GM23338 (cell line): ENCODE measurements around the gene DEPDC1. TPM values are rescaled to one million over a fixed set of nuclear protein-coding genes. Genes with fewer than 3 reads are reported as not detected.

Source experiments
- ATAC-seq: fragments of 200-7000 bp; cut with Tn5 transposase; 3 replicates; pipeline ENCODE4 v1.9.1; 2020
- DNase-seq: peaks from one replicate; pipeline ENCODE4 v3.0.0-alpha.2; 2015; ENCODE audit warnings: low spot score
- H2AFZ ChIP-seq: fragments of 200-600 bp; sonication (generic); 2 replicates; pipeline ENCODE4 v1.8.0; 2016; ENCODE audit warnings: antibody characterized with exemption, mild to moderate bottlenecking, moderate library complexity
- H3F3A ChIP-seq: fragments of 200-600 bp; sonication (generic); replicated peaks from 2 replicates; pipeline ENCODE4 v1.8.0; 2017; ENCODE audit warnings: antibody characterized with exemption, mixed run types, low read depth
- H3K27ac ChIP-seq: fragments of 200-600 bp; sonication (generic); 2 replicates; pipeline ENCODE4 v1.6.1; 2016; ENCODE audit warnings: low read depth
- H3K27me3 ChIP-seq: fragments of 200-600 bp; sonication (generic); 2 replicates; pipeline ENCODE4 v1.8.0; 2016; ENCODE audit warnings: mild to moderate bottlenecking, mixed run types, moderate library complexity; ENCODE audit not compliant: insufficient read depth
- H3K36me3 ChIP-seq: fragments of 200-600 bp; sonication (generic); 2 replicates; pipeline ENCODE4 v1.8.0; 2016; ENCODE audit warnings: mild to moderate bottlenecking; ENCODE audit not compliant: insufficient read depth
- H3K4me1 ChIP-seq: fragments of 200-600 bp; sonication (generic); 2 replicates; pipeline ENCODE4 v1.8.0; 2016; ENCODE audit warnings: mild to moderate bottlenecking, moderate library complexity; ENCODE audit not compliant: insufficient read depth
- H3K4me2 ChIP-seq: fragments of 200-600 bp; sonication (generic); 2 replicates; pipeline ENCODE4 v1.7.1; 2017; ENCODE audit warnings: mixed run types
- H3K4me3 ChIP-seq: fragments of 200-600 bp; sonication (generic); 2 replicates; pipeline ENCODE4 v1.6.1; 2016; ENCODE audit warnings: mixed run types
- H3K79me2 ChIP-seq: fragments of 200-600 bp; sonication (generic); replicated peaks from 2 replicates; pipeline ENCODE4 v1.8.0; 2017; ENCODE audit warnings: mild to moderate bottlenecking; ENCODE audit not compliant: insufficient read depth
- H3K9me2 ChIP-seq: fragments of 200-600 bp; sonication (generic); 2 replicates; pipeline ENCODE4 v1.8.0; 2017; ENCODE audit not compliant: insufficient read depth
- H4K20me1 ChIP-seq: fragments of 200-600 bp; sonication (generic); replicated peaks from 2 replicates; pipeline ENCODE4 v1.8.0; 2017; ENCODE audit warnings: mild to moderate bottlenecking; ENCODE audit not compliant: insufficient read depth
- H3K27ac Mint-ChIP-seq: 2 replicates; pipeline ENCODE4 v1.8.0; 2020; ENCODE audit warnings: inconsistent platforms, mild to moderate bottlenecking, moderate library complexity, mixed read lengths
- H3K27me3 Mint-ChIP-seq: 3 replicates; pipeline ENCODE4 v1.8.0; 2022; ENCODE audit warnings: low read depth, mild to moderate bottlenecking, moderate library complexity, mixed read lengths, inconsistent platforms; ENCODE audit not compliant: insufficient read depth, poor library complexity
- H3K36me3 Mint-ChIP-seq: 3 replicates; pipeline ENCODE4 v1.8.0; 2021; ENCODE audit warnings: low read depth, mild to moderate bottlenecking, inconsistent platforms, moderate library complexity, mixed read lengths
- H3K4me1 Mint-ChIP-seq: 3 replicates; pipeline ENCODE4 v1.8.0; 2020; ENCODE audit warnings: mild to moderate bottlenecking, inconsistent platforms, mixed read lengths
- H3K4me3 Mint-ChIP-seq: 3 replicates; pipeline ENCODE4 v1.8.0; 2021; ENCODE audit warnings: moderate library complexity, mild to moderate bottlenecking, inconsistent platforms, mixed read lengths
- H3K9me3 Mint-ChIP-seq: 3 replicates; pipeline ENCODE4 v1.8.0; 2020; ENCODE audit warnings: moderate library complexity, mild to moderate bottlenecking, inconsistent platforms, mixed read lengths
- CREB1 ChIP-seq: fragments of 250-450 bp; sonication (Bioruptor Pico); IDR thresholded peaks from 2 replicates; pipeline ENCODE4 v1.5.0; 2020; ENCODE audit warnings: low read depth, mild to moderate bottlenecking, moderate library complexity
- CTCF ChIP-seq, 2 experiments: fragments of 200-600 bp in 1 of 2; sonication (generic) in 1 of 2; conservative IDR thresholded peaks; 2 replicates each; pipeline versions ENCODE4 v1.5.1 to v1.6.1; 2016 to 2017; ENCODE audit warnings: antibody characterized with exemption in 2 of 2, low read depth in 2 of 2, mild to moderate bottlenecking in 2 of 2, moderate library complexity in 1 of 2
- EZH2 ChIP-seq: fragments of 200-600 bp; sonication (generic); IDR thresholded peaks from one replicate; pipeline ENCODE4 v1.8.0; 2017; ENCODE audit warnings: antibody characterized with exemption, mild to moderate bottlenecking, low read depth; ENCODE audit not compliant: unreplicated experiment
- EZH2phosphoT487 ChIP-seq: fragments of 200-600 bp; sonication (generic); IDR thresholded peaks from one replicate; pipeline ENCODE4 v1.8.1; 2018; ENCODE audit warnings: antibody characterized with exemption; ENCODE audit not compliant: unreplicated experiment
- JUNB ChIP-seq: IDR thresholded peaks from one replicate; pipeline ENCODE4 v1.6.1; 2016; ENCODE audit warnings: antibody characterized with exemption; ENCODE audit not compliant: unreplicated experiment
- NANOG ChIP-seq: IDR thresholded peaks from 2 replicates; pipeline ENCODE4 v1.6.1; 2016; ENCODE audit warnings: antibody characterized with exemption, borderline replicate concordance
- STAT1 ChIP-seq: IDR thresholded peaks from one replicate; pipeline ENCODE4 v1.6.1; 2016; ENCODE audit warnings: antibody characterized with exemption; ENCODE audit not compliant: unreplicated experiment
- ZNF114 ChIP-seq: fragments of 250-450 bp; sonication (Bioruptor Pico); IDR thresholded peaks from 2 replicates; pipeline ENCODE4 v1.5.0; 2020; ENCODE audit warnings: mild to moderate bottlenecking, moderate library complexity
- ZNF331 ChIP-seq: fragments of 250-450 bp; sonication (Bioruptor Pico); IDR thresholded peaks from 2 replicates; pipeline ENCODE4 v1.5.0; 2020; ENCODE audit warnings: low read depth, mild to moderate bottlenecking, moderate library complexity
- polyA plus RNA-seq: library from polyadenylated mRNA; unstranded; fragments of >200 nt; fragmentation: Nextera tagmentation; extraction: Ambion mirVana; gene quantifications from 2 replicates; pipeline ENCODE4 v1.2.1, GENCODE V29; 2016
- total RNA-seq: library from RNA; depleted of rRNA; stranded (reverse); fragments of >200 nt; shearing (Covaris generic); gene quantifications from 2 replicates; pipeline ENCODE4 v1.2.3, GENCODE V29; 2014

The DEPDC1 gene
- total and polyA plus RNA-seq, 2 experiments from 2014 or later: 30.0 to 42.9 TPM

DNA sequence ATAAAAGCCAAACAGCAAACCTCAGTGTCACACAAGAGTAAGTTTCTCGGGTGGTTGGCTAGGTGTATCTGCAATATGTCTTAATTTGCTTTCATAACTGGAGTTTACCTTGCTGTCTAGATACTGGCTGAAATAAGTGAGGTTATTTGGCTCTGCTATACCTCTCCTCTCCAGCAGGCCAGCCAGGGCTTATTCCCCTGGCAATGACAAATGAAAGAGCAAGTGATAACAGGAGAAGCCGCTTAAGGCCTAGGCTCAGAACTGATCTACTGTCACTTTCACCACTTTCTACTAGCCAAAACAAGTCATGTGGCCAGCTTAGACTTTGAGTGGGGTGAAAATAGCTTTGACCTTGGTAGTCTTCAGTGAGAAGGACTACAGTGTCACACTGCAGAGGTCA is 42.3 kb downstream of the DEPDC1 start:
- ATAC-seq: peak; percentile 73
- peaks cover 3% of the 10 kb centered on the region for H3K27me3 Mint-ChIP-seq

DNA sequence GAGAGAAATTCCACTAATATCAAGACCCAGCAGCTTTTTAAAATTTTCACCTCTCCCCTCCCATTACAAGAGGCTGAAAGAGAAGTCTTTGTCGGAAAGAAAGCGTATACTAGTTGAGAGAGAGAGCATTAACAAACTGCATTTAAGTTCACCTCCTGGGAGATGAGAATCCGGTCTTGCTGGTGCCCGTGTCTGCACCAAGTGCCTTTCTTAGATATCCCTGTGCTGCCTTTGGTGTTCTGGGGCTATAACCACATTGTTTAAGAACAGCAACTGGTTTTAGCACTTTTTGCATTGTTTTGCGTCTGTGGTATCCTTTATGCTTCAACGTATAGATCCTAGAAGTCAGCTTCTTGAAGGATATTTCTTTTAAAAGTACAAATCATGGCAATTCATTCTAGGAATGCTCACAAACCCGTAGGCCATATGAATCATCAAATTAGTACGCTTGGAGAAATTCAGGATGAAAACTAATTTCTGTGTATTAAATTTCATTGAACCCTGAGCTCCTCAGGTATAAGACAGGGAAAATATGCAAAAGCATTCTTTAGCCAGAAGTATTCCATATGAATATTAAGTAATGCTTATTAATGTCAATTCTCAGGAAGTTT is 43.7 kb downstream of the DEPDC1 start:
- no peaks in the 10 kb centered on the region for H3K36me3 ChIP-seq
- H2AFZ ChIP-seq: peak overlapping the region; percentile 91
- H3K4me3 ChIP-seq: no peak overlapping the region
- H3K27me3 Mint-ChIP-seq: peaks cover 3% of the 10 kb centered on the region
- no peaks in the 10 kb centered on the region for H3K4me1 ChIP-seq
- peaks cover 7% of the 10 kb centered on the region for H3K4me1 Mint-ChIP-seq
- H3K27me3 ChIP-seq: no peaks in the 10 kb centered on the region
- H3K27ac Mint-ChIP-seq: no peak overlapping the region
- H3K36me3 Mint-ChIP-seq: no peaks in the 10 kb centered on the region
- DNase-seq: no peak
- H3K9me2 ChIP-seq: no peaks in the 10 kb centered on the region
- H3K4me2 ChIP-seq: no peak overlapping the region
- no peak for ATAC-seq
- no peaks in the 10 kb centered on the region for H3K9me3 Mint-ChIP-seq
- H4K20me1 ChIP-seq: no peaks in the 10 kb centered on the region
- H3K27ac ChIP-seq: no peak overlapping the region
- H3F3A ChIP-seq: no peaks in the 10 kb centered on the region
- no peaks in the 10 kb centered on the region for H3K79me2 ChIP-seq
- no peak overlapping the region for H3K4me3 Mint-ChIP-seq
- TF ChIP-seq JUNB: no peak
- no peak for TF ChIP-seq CREB1
- no peak for TF ChIP-seq CTCF (conservative IDR thresholded peaks at IDR 0.05; ENCODE audit: low read depth in 2 of 2)
- no peak for TF ChIP-seq STAT1
- TF ChIP-seq EZH2: no peak
- no peak for TF ChIP-seq NANOG
- TF ChIP-seq EZH2phosphoT487: no peak
- no peak for TF ChIP-seq ZNF114 (CRISPR knock-in tag)
- no peak for TF ChIP-seq ZNF331

More for the DNA sequence above, 42.3 kb downstream of the DEPDC1 start:
- Mint-ChIP-seq H3K36me3 (no peaks in the 10 kb centered on the region), H3K9me3 (no peaks in the 10 kb centered on the region), H3K4me1 (0 out of 3 replicates have a peak, but pooled peaks cover 4% of the 10 kb centered on the region), H3K4me3 (no peak overlapping the region), H3K27ac (no peak overlapping the region)
- Histone ChIP-seq H3K79me2 (no peaks in the 10 kb centered on the region), H3F3A (no peaks in the 10 kb centered on the region), H3K27me3 (no peaks in the 10 kb centered on the region), H3K4me1 (no peaks in the 10 kb centered on the region), H3K9me2 (no peaks in the 10 kb centered on the region), H3K36me3 (no peaks in the 10 kb centered on the region), H3K4me2 (no peak overlapping the region), H4K20me1 (no peaks in the 10 kb centered on the region), H3K4me3 (no peak overlapping the region), H3K27ac (no peak overlapping the region), H2AFZ (no peak overlapping the region)
- TF ChIP-seq CTCF (conservative IDR thresholded peaks at IDR 0.05; ENCODE audit: low read depth in 2 of 2) (peak in 1 of 2 experiments; percentile 30; a peak in 2 of 4 replicates), STAT1 (no peak)
- peak; percentile 41 for DNase-seq
